Panc1 (cell line): ENCODE data around the gene KCNH5. TPM values are rescaled to one million over a fixed set of nuclear protein-coding genes. Genes with fewer than 3 reads are reported as not detected.

ENCODE experiments used
- ATAC-seq: fragments of 200-7000 bp; cut with Tn5 transposase; 2 replicates; pipeline ENCODE4 v1.9.1; 2020; ENCODE audit warnings: mild to moderate bottlenecking, moderate library complexity
- BruUV-seq: library from RNA; stranded (reverse); fragments of 400-500 nt; replicated peaks from 2 replicates; lab custom pipeline; 2021; lab: Mats Ljungman, UMichigan
- CTCF ChIA-PET: fragments of 300-600 bp; sonication (Branson Sonifier 250); formaldehyde crosslinking; loops from one replicate; lab custom pipeline; 2022; ENCODE audit warnings: antibody characterized with exemption; lab: Charles Lee
- POLR2A ChIA-PET: fragments of 300-600 bp; sonication (Branson Sonifier 250); formaldehyde crosslinking; loops from one replicate; lab custom pipeline; 2022; ENCODE audit warnings: antibody characterized with exemption; lab: Charles Lee
- DNase-seq: peaks from one replicate; pipeline ENCODE4 v3.0.0-alpha.2; 2010; ENCODE audit warnings: low read depth, low spot score
- H3K27ac ChIP-seq: 2 replicates; pipeline ENCODE4 v1.5.1; 2011; ENCODE audit warnings: mild to moderate bottlenecking, low read length, inconsistent platforms
- H3K27me3 ChIP-seq: fragments of 200-500 bp; sonication (Bioruptor generic); 2 replicates; pipeline ENCODE4 v1.6.0; 2014; ENCODE audit warnings: low read length, inconsistent platforms; ENCODE audit not compliant: control insufficient read depth, insufficient read depth
- H3K36me3 ChIP-seq: fragments of 200-500 bp; sonication (Bioruptor generic); 2 replicates; pipeline ENCODE4 v1.5.1; 2014; ENCODE audit warnings: inconsistent platforms, mild to moderate bottlenecking, low read length, moderate library complexity; ENCODE audit not compliant: control insufficient read depth, insufficient read depth
- H3K4me1 ChIP-seq: 2 replicates; pipeline ENCODE4 v1.5.1; 2011; ENCODE audit warnings: inconsistent platforms, mild to moderate bottlenecking, low read length, moderate library complexity; ENCODE audit not compliant: control insufficient read depth, insufficient read depth
- H3K4me3 ChIP-seq, 2 experiments: 2 replicates each; pipeline ENCODE4 v1.5.1; 2011 to 2012; ENCODE audit warnings: low read depth in 2 of 2, low read length in 2 of 2, mild to moderate bottlenecking in 2 of 2, inconsistent platforms in 1 of 2, moderate library complexity in 1 of 2
- H3K9me3 ChIP-seq: fragments of 200-500 bp; sonication (Bioruptor generic); 2 replicates; pipeline ENCODE4 v1.5.1; 2014; ENCODE audit warnings: low read depth, mild to moderate bottlenecking, inconsistent platforms, low read length, moderate library complexity; ENCODE audit not compliant: control insufficient read depth, insufficient read depth
- POLR2AphosphoS5 ChIP-seq: IDR thresholded peaks from 2 replicates; pipeline ENCODE4 v1.6.1; 2012; ENCODE audit warnings: mild to moderate bottlenecking, low read depth, low read length, moderate library complexity
- REST ChIP-seq, 2 experiments: IDR thresholded peaks; 2 replicates each; pipeline ENCODE4 v1.6.1; 2011 to 2012; ENCODE audit warnings: low read depth in 2 of 2, control low read depth in 1 of 2, low read length in 1 of 2, mild to moderate bottlenecking in 1 of 2, moderate library complexity in 1 of 2; ENCODE audit not compliant: insufficient read depth in 1 of 2
- SIN3A ChIP-seq: IDR thresholded peaks from 2 replicates; pipeline ENCODE4 v1.6.1; 2012; ENCODE audit warnings: low read depth, mild to moderate bottlenecking, low read length, moderate library complexity, borderline replicate concordance; ENCODE audit not compliant: insufficient read depth
- TCF7L2 ChIP-seq: IDR thresholded peaks from 2 replicates; pipeline ENCODE4 v1.6.1; 2011; ENCODE audit warnings: mild to moderate bottlenecking, low read depth, low read length, inconsistent platforms
- in situ Hi-C: cut with HindIII; loops from 2 replicates; pipeline ENCODE4 v1.10.0; 2016; ENCODE audit warnings: low sequenced_read_pairs, low pct_unique_long_range_greater_than_20kb
- intact Hi-C: fragments of 100-400 bp; cut with micrococcal nuclease; formaldehyde crosslinking; loops from one replicate; pipeline ENCODE4 v1.10.0; 2022; ENCODE audit not compliant: unreplicated experiment
- total RNA-seq: library from RNA; stranded (reverse); gene quantifications from one replicate; pipeline ENCODE4 v1.2.1, GENCODE V29; 2021; ENCODE audit not compliant: unreplicated experiment
- TF ChIP-seq, protein P1 (sequence below): fragments of 450-650 bp; IDR thresholded peaks from 2 replicates; pipeline ENCODE4 v1.5.1; 2017; ENCODE audit warnings: mild to moderate bottlenecking

Gene KCNH5
- total RNA-seq, 1 experiment from 2014 or later: not detected

DNA sequence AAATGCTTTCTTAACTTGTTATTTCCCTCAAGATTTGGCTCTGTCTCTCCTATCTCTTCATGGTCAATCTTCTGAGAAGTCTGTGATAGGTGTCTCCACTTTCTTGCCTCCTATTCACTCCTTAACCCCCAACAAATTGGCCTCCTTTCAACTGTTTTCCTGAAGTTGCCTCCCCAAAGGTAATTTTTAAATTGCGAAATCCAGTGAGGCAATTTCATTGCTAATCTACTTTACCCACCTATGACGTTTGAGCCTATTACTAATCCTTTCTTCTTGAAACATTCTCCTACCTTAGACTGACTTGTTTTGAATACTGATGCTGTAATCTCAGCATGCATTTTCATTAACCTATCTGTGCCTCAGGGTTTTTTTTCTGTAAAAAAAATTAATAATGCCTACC lies 6.0 kb upstream of the KCNH5 start:
- in situ Hi-C loops (no loop called here), intact Hi-C loops (no loop called here)
- Histone ChIP-seq H3K4me1 (no peaks in the 10 kb centered on the region), H3K4me3 (no peak overlapping the region), H3K27ac (no peak overlapping the region), H3K36me3 (no peaks in the 10 kb centered on the region), H3K9me3 (no peaks in the 10 kb centered on the region), H3K27me3 (no peaks in the 10 kb centered on the region)
- BruUV-seq: no TSS peak
- TF ChIP-seq POLR2AphosphoS5 (no peak), TCF7L2 (no peak), REST (IDR thresholded peaks at IDR 0.05; ENCODE audit: insufficient read depth in 1 of 2, low read depth in 2 of 2, low read length in 1 of 2) (no peak), SIN3A (no peak)
- TF ChIP-seq, protein P1, sequence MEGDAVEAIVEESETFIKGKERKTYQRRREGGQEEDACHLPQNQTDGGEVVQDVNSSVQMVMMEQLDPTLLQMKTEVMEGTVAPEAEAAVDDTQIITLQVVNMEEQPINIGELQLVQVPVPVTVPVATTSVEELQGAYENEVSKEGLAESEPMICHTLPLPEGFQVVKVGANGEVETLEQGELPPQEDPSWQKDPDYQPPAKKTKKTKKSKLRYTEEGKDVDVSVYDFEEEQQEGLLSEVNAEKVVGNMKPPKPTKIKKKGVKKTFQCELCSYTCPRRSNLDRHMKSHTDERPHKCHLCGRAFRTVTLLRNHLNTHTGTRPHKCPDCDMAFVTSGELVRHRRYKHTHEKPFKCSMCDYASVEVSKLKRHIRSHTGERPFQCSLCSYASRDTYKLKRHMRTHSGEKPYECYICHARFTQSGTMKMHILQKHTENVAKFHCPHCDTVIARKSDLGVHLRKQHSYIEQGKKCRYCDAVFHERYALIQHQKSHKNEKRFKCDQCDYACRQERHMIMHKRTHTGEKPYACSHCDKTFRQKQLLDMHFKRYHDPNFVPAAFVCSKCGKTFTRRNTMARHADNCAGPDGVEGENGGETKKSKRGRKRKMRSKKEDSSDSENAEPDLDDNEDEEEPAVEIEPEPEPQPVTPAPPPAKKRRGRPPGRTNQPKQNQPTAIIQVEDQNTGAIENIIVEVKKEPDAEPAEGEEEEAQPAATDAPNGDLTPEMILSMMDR: no peak
- DNase-seq (no peak), ATAC-seq (no peak)
- POLR2A ChIA-PET: no interaction called here
- CTCF ChIA-PET: no interaction called here

- Histone ChIP-seq H3K27ac (no peak overlapping the region), H3K4me3 (no peak overlapping the region), H3K4me1 (no peaks in the 10 kb centered on the region), H3K9me3 (no peaks in the 10 kb centered on the region), H3K36me3 (no peaks in the 10 kb centered on the region), H3K27me3 (no peaks in the 10 kb centered on the region)
- no TSS peak for BruUV-seq
- DNase-seq (no peak), ATAC-seq (no peak)
- intact Hi-C loops (no loop called here), in situ Hi-C loops (no loop called here)
- ChIA-PET POLR2A (no interaction called here), CTCF (no interaction called here)
- no peak for TF ChIP-seq TCF7L2
- no peak for TF ChIP-seq POLR2AphosphoS5
- TF ChIP-seq SIN3A: no peak
- TF ChIP-seq, protein P1: no peak
- no peak for TF ChIP-seq REST (IDR thresholded peaks at IDR 0.05; ENCODE audit: insufficient read depth in 1 of 2, low read depth in 2 of 2, low read length in 1 of 2)
These were observed 5.4 kb upstream of the KCNH5 start for GRCh38 chr14:63050694-63051093.
